Hematopoietic multipotent progenitor cell treated with erythropoietin and hydrocortisone succinate and interleukin-3 and kit ligand, for 17 days (in vitro differentiated cells): ENCODE results near the gene REC114.
"Not testable (repeated sequence)": the region's sequence is repeated elsewhere in the genome, so short reads cannot be mapped to it uniquely, and the experiment has no call there.

Source experiments
- DNase-seq: peaks from one replicate; pipeline ENCODE4 v3.0.0-alpha.2; 2015; ENCODE audit warnings: low spot score

Gene REC114

GRCh38 chr15:73457334-73457733 is 14.4 kb downstream of the REC114 start:
- no peak for DNase-seq

- no peak for DNase-seq
Observed at GRCh38 chr15:73460662-73461061, 17.7 kb downstream of the REC114 start.

- no peak for DNase-seq
Observed at GRCh38 chr15:73464602-73465001, 21.6 kb downstream of the REC114 start.

GRCh38 chr15:73467758-73468157 is 24.8 kb downstream of the REC114 start:
- DNase-seq: no peak

- DNase-seq: no peak
Observed at GRCh38 chr15:73474785-73475184, 31.8 kb downstream of the REC114 start.

- no peak for DNase-seq
Observed at GRCh38 chr15:73476704-73477216, 33.8 kb downstream of the REC114 start.

- DNase-seq: no peak
Observed at GRCh38 chr15:73480050-73480449, 37.1 kb downstream of the REC114 start.

GRCh38 chr15:73482166-73482565 is 39.2 kb downstream of the REC114 start:
- DNase-seq: no peak

- no peak for DNase-seq
Observed at GRCh38 chr15:73483053-73483452, 40.1 kb downstream of the REC114 start.

- DNase-seq: no peak
Observed at GRCh38 chr15:73485372-73485771, 42.4 kb downstream of the REC114 start.

- not testable (repeated sequence) for DNase-seq
Observed at GRCh38 chr15:73485885-73486284, 42.9 kb downstream of the REC114 start.

- no peak for DNase-seq
Observed at GRCh38 chr15:73488698-73489097, 45.7 kb downstream of the REC114 start.

- no peak for DNase-seq
Observed at GRCh38 chr15:73493922-73494321, 51.0 kb downstream of the REC114 start.

GRCh38 chr15:73495181-73495580 is 52.2 kb downstream of the REC114 start:
- no peak for DNase-seq

GRCh38 chr15:73500696-73501095 is 57.7 kb downstream of the REC114 start:
- no peak for DNase-seq

- no peak for DNase-seq
Observed at GRCh38 chr15:73504885-73505284, 61.9 kb downstream of the REC114 start.

- no peak for DNase-seq
Observed at GRCh38 chr15:73515527-73515926, 72.6 kb downstream of the REC114 start.

GRCh38 chr15:73517566-73517965 is 74.6 kb downstream of the REC114 start:
- no peak for DNase-seq

GRCh38 chr15:73518180-73518862 is 75.4 kb downstream of the REC114 start:
- DNase-seq: no peak

- DNase-seq: no peak
Observed at GRCh38 chr15:73518876-73519733, 76.1 kb downstream of the REC114 start.

GRCh38 chr15:73522011-73522410 is 79.0 kb downstream of the REC114 start:
- DNase-seq: no peak

- DNase-seq: no peak
Observed at GRCh38 chr15:73524919-73525318, 82.0 kb downstream of the REC114 start.

GRCh38 chr15:73527598-73527997 is 84.6 kb downstream of the REC114 start:
- no peak for DNase-seq
